Measurements from ENCODE around the gene SUPT4H1.

DNA sequence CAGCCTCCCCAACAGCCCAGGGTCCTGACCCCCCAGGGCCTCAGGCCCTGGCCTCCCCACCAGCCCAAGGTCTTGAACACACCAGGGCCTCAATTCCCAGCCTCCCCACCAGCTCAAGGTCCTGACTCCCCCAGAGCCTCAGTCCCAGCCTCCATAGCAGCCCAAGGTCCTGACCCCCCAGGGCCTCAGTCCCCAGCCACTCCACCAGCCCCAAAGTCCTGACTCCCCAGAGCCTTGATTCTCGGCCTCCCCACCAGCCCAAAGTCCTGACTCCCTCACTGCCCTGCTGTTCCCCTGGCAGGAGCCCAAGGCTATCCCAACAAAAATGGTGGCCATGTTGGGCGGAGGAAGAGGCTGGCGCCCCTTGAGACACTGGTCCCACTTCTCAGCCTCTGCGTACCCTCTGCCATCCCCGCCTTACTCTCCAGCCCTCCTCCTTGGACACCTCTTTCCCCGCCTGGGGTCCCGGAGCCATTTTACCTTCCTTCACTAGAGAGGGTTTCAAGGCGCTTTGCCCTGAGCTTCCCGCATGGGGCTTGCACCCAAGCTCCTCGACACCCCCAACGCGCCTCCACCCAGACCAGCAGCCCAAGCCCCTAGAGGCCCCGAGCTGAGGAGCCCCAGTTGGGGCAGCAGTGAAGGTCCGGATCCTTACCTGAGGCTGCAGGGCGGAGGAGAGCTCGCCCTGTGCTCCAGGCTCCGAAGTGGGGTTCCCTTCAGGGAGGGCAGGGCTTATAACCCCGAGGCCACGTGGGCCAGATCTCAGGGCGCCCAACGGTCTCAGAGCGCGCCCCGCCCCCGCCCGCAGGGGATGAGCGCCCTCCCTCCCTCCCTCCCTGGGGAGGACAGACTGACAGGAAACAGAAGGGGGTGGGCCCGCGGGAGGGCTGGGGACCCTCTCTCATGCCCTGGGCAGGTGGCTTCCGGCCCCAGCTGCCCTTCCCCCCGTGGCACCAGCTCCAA is 19.9 kb downstream of the SUPT4H1 start:
- TF ChIP-seq, protein P1, sequence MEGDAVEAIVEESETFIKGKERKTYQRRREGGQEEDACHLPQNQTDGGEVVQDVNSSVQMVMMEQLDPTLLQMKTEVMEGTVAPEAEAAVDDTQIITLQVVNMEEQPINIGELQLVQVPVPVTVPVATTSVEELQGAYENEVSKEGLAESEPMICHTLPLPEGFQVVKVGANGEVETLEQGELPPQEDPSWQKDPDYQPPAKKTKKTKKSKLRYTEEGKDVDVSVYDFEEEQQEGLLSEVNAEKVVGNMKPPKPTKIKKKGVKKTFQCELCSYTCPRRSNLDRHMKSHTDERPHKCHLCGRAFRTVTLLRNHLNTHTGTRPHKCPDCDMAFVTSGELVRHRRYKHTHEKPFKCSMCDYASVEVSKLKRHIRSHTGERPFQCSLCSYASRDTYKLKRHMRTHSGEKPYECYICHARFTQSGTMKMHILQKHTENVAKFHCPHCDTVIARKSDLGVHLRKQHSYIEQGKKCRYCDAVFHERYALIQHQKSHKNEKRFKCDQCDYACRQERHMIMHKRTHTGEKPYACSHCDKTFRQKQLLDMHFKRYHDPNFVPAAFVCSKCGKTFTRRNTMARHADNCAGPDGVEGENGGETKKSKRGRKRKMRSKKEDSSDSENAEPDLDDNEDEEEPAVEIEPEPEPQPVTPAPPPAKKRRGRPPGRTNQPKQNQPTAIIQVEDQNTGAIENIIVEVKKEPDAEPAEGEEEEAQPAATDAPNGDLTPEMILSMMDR (IDR thresholded peaks at IDR 0.05; ENCODE audit: low read depth, low read length) = no peak
- no peak for TF ChIP-seq EZH2phosphoT487 (IDR thresholded peaks at IDR 0.05; ENCODE audit: low read depth)

All from OCI-LY3 (cell line).